Measurements from ENCODE around the gene CCDC69.
"Not testable (repeated sequence)": the region's sequence is repeated elsewhere in the genome, so short reads cannot be mapped to it uniquely, and the experiment has no call there.

The CCDC69 gene

GRCh38 chr5:151178777-151179488 lies 45.0 kb downstream of the CCDC69 start:
- intact Hi-C loops (cut with DNase I), result no loop called here
- no peak for DNase-seq

GRCh38 chr5:151178372-151178771 lies 45.5 kb downstream of the CCDC69 start:
- DNase-seq, result no peak
- intact Hi-C loops (cut with DNase I), result no loop called here

GRCh38 chr5:151176268-151176667 lies 47.6 kb downstream of the CCDC69 start:
- DNase-seq, result peak in 1 of 42 donors; percentile 4
- intact Hi-C loops (cut with DNase I), result not testable (repeated sequence)

GRCh38 chr5:151174612-151175101 lies 49.2 kb downstream of the CCDC69 start:
- DNase-seq, result peak in 1 of 42 donors; percentile 40
- intact Hi-C loops (cut with DNase I), result no loop called here

GRCh38 chr5:151173711-151174611 lies 49.9 kb downstream of the CCDC69 start:
- DNase-seq, result peak in 2 of 42 donors; percentile 3 to 27
- intact Hi-C loops (cut with DNase I), result no loop called here

- DNase-seq, result no peak
- intact Hi-C loops (cut with DNase I), result no loop called here
Measured at GRCh38 chr5:151171529-151171928, 52.4 kb downstream of the CCDC69 start.

GRCh38 chr5:151168602-151169344 lies 55.1 kb downstream of the CCDC69 start:
- DNase-seq, result no peak
- intact Hi-C loops (cut with DNase I), result no loop called here

- DNase-seq, result peak in 1 of 42 donors; percentile 4
- intact Hi-C loops (cut with DNase I), result no loop called here
Measured at GRCh38 chr5:151167022-151167421, 56.9 kb downstream of the CCDC69 start.

GRCh38 chr5:151164687-151165392 lies 59.1 kb downstream of the CCDC69 start:
- peak; percentile 39 to 92 (median 81) for DNase-seq
- intact Hi-C loops (cut with DNase I), result loop anchor here (5.0 kb wide), 1 partner anchor 38 kb away; no protein-coding TSS in a partner anchor

- intact Hi-C loops (cut with DNase I), result loop anchor here (5.0 kb wide), 1 partner anchor 35 kb away; no protein-coding TSS in a partner anchor
Measured at GRCh38 chr5:151162776-151163175, 61.1 kb downstream of the CCDC69 start.

GRCh38 chr5:151159649-151160373 lies 64.1 kb downstream of the CCDC69 start:
- intact Hi-C loops (cut with DNase I), result loop anchor here (5.0 kb wide), 1 partner anchor 33 kb away; no protein-coding TSS in a partner anchor
- no peak for DNase-seq

More at GRCh38 chr5:151162776-151163175, 61.1 kb downstream of the CCDC69 start:
- no peak for DNase-seq

GRCh38 chr5:151158287-151158661 lies 65.6 kb downstream of the CCDC69 start:
- intact Hi-C loops (cut with DNase I), result no loop called here
- DNase-seq, result peak in 1 of 42 donors; percentile 25

GRCh38 chr5:151157426-151158286 lies 66.2 kb downstream of the CCDC69 start, which contains the start of gene ANXA6:
Gene ANXA6, minus strand, starts transcription at chr5:151157779. Its CDS starts 9,878 bp downstream, at chr5:151147901.
- DNase-seq, result peak; percentile 70 to 95 (median 88)
- intact Hi-C loops (cut with DNase I), result no loop called here

- intact Hi-C loops (cut with DNase I), result no loop called here
- DNase-seq, result peak in 2 of 42 donors; percentile 15 to 25
Measured at GRCh38 chr5:151156507-151157420, 67.1 kb downstream of the CCDC69 start.

- peak in 16 of 42 donors; percentile 11 to 58 (median 34) for DNase-seq
- intact Hi-C loops (cut with DNase I), result no loop called here
Measured at GRCh38 chr5:151155775-151156506, 68.0 kb downstream of the CCDC69 start.
